KOPT-K1 (cell line): ENCODE data around the gene FBXL2.

Experiments
- H3K27ac ChIP-seq: fragments of 200-600 bp; sonication (generic); 2 replicates; pipeline ENCODE4 v1.5.1; 2016; ENCODE audit warnings: antibody characterized with exemption, mild to moderate bottlenecking, low read depth, low read length; ENCODE audit not compliant: poor library complexity, severe bottlenecking
- H3K36me3 ChIP-seq: fragments of 200-600 bp; sonication (generic); 2 replicates; pipeline ENCODE4 v1.5.1; 2017; ENCODE audit warnings: antibody characterized with exemption, mild to moderate bottlenecking, low read length, moderate library complexity; ENCODE audit not compliant: insufficient read depth
- H3K9me3 ChIP-seq: fragments of 200-600 bp; sonication (generic); 2 replicates; pipeline ENCODE4 v1.5.1; 2017; ENCODE audit warnings: antibody characterized with exemption, low read length, mild to moderate bottlenecking; ENCODE audit not compliant: insufficient read depth, poor library complexity, severe bottlenecking

The FBXL2 gene

GRCh38 chr3:33277193-33277882 is at the start of gene FBXL2:
Gene FBXL2 (plus strand): TSS chr3:33277442. CDS start chr3:33277513, 71 bp downstream.
- Histone ChIP-seq H3K36me3 (no peaks in the 10 kb centered on the region), H3K27ac (no peak within 1 kb of the TSS)

GRCh38 chr3:33229066-33229465 is 48.2 kb upstream of the FBXL2 start:
- H3K9me3 ChIP-seq: no peaks in the 10 kb centered on the region
- H3K36me3 ChIP-seq: no peaks in the 10 kb centered on the region
- H3K27ac ChIP-seq: no peak overlapping the region

More at GRCh38 chr3:33277193-33277882, at the start of gene FBXL2:
- H3K9me3 ChIP-seq: no peaks in the 10 kb centered on the region

- Histone ChIP-seq H3K27ac (no peak overlapping the region), H3K36me3 (no peaks in the 10 kb centered on the region), H3K9me3 (no peaks in the 10 kb centered on the region)
Observed at GRCh38 chr3:33229947-33230346, 47.3 kb upstream of the FBXL2 start.

GRCh38 chr3:33231756-33232465 is 45.3 kb upstream of the FBXL2 start:
- Histone ChIP-seq H3K9me3 (no peaks in the 10 kb centered on the region), H3K36me3 (no peaks in the 10 kb centered on the region), H3K27ac (no peak overlapping the region)

- H3K27ac ChIP-seq: no peak overlapping the region
- H3K9me3 ChIP-seq: no peaks in the 10 kb centered on the region
- H3K36me3 ChIP-seq: no peaks in the 10 kb centered on the region
Observed at GRCh38 chr3:33233884-33234283, 43.4 kb upstream of the FBXL2 start.

GRCh38 chr3:33236005-33236404 is 41.2 kb upstream of the FBXL2 start:
- Histone ChIP-seq H3K9me3 (no peaks in the 10 kb centered on the region), H3K36me3 (no peaks in the 10 kb centered on the region), H3K27ac (no peak overlapping the region)

- Histone ChIP-seq H3K9me3 (no peaks in the 10 kb centered on the region), H3K27ac (no peak overlapping the region), H3K36me3 (no peaks in the 10 kb centered on the region)
Observed at GRCh38 chr3:33237439-33237838, 39.8 kb upstream of the FBXL2 start.

GRCh38 chr3:33238923-33239322 is 38.3 kb upstream of the FBXL2 start:
- no peak overlapping the region for H3K27ac ChIP-seq
- no peaks in the 10 kb centered on the region for H3K36me3 ChIP-seq
- H3K9me3 ChIP-seq: no peaks in the 10 kb centered on the region

- H3K9me3 ChIP-seq: no peaks in the 10 kb centered on the region
Observed at GRCh38 chr3:33240261-33240660, 37.0 kb upstream of the FBXL2 start.

GRCh38 chr3:33246786-33247185 is 30.5 kb upstream of the FBXL2 start:
- no peak overlapping the region for H3K27ac ChIP-seq
- H3K9me3 ChIP-seq: no peaks in the 10 kb centered on the region
- no peaks in the 10 kb centered on the region for H3K36me3 ChIP-seq

More at GRCh38 chr3:33240261-33240660, 37.0 kb upstream of the FBXL2 start:
- Histone ChIP-seq H3K27ac (no peak overlapping the region), H3K36me3 (no peaks in the 10 kb centered on the region)

GRCh38 chr3:33250712-33251111 is 26.5 kb upstream of the FBXL2 start:
- no peak overlapping the region for H3K27ac ChIP-seq
- H3K9me3 ChIP-seq: no peaks in the 10 kb centered on the region
- H3K36me3 ChIP-seq: no peaks in the 10 kb centered on the region

GRCh38 chr3:33256249-33256648 is 21.0 kb upstream of the FBXL2 start:
- H3K36me3 ChIP-seq: no peaks in the 10 kb centered on the region
- H3K27ac ChIP-seq: no peak overlapping the region
- H3K9me3 ChIP-seq: no peaks in the 10 kb centered on the region

- Histone ChIP-seq H3K27ac (no peak overlapping the region), H3K9me3 (no peaks in the 10 kb centered on the region), H3K36me3 (no peaks in the 10 kb centered on the region)
Observed at GRCh38 chr3:33260104-33260503, 17.1 kb upstream of the FBXL2 start.

GRCh38 chr3:33269385-33269784 is 7.9 kb upstream of the FBXL2 start:
- Histone ChIP-seq H3K9me3 (peaks cover 6% of the 10 kb centered on the region), H3K27ac (no peak overlapping the region), H3K36me3 (no peaks in the 10 kb centered on the region)

GRCh38 chr3:33271324-33271723 is 5.9 kb upstream of the FBXL2 start:
- no peaks in the 10 kb centered on the region for H3K36me3 ChIP-seq
- no peak overlapping the region for H3K27ac ChIP-seq
- H3K9me3 ChIP-seq: peaks cover 6% of the 10 kb centered on the region

- H3K9me3 ChIP-seq: no peaks in the 10 kb centered on the region
- no peak overlapping the region for H3K27ac ChIP-seq
- no peaks in the 10 kb centered on the region for H3K36me3 ChIP-seq
Observed at GRCh38 chr3:33273628-33274027, 3.6 kb upstream of the FBXL2 start.
